ENCODE data around the gene XYLT1. TPM values are rescaled to one million over a fixed set of nuclear protein-coding genes. Genes with fewer than 3 reads are reported as not detected.

Gene XYLT1
- polyA plus RNA-seq, 1 donor (not counting 4 experiments of a cell fraction or from before 2014, with no cell fraction given): 4.4 TPM

DNA sequence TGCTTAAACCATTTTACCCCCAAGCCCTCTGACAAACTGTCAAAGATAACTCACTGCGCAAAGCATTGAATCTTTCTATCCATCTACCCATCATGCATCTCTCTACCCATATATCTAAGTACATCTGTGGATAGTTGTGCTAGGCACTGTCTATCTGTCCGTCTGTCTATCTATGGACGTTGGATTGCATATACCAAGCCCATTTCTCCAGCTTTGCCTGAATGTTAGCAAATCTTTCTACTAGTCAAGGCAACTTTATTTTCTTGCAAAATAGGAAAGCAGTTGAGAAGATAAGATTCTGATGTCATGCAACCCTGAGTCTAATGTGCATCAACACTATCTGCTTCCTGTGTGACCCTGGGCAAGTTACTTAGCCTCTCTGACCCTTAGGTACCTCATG, 117.2 kb downstream of the XYLT1 start:
- H3K4me1 ChIP-seq (ENCODE audit: control insufficient read depth, extremely low read depth, insufficient read depth, low read length): no peaks in the 10 kb centered on the region
- FAIRE-seq: no peak
- H3K36me3 ChIP-seq (ENCODE audit: control insufficient read depth in 2 of 2, extremely low read depth in 1 of 2, insufficient read depth in 2 of 2, low read length in 2 of 2): peaks cover 0 to 3% of the 10 kb centered on the region in 2 experiments
- no peak for DNase-seq (ENCODE audit: low read depth, low spot score)
- H3K9me1 ChIP-seq (ENCODE audit: control insufficient read depth, extremely low read depth, insufficient read depth, low read length): no peaks in the 10 kb centered on the region
- no peaks in the 10 kb centered on the region for H3K9me3 ChIP-seq (ENCODE audit: control insufficient read depth, low read depth, low read length)
- no peak overlapping the region for H3K27ac ChIP-seq (ENCODE audit: control insufficient read depth, insufficient read depth, low read length)
- H3K4me3 ChIP-seq (ENCODE audit: control insufficient read depth in 2 of 3, extremely low read depth in 1 of 3, insufficient read depth in 2 of 3, low read depth in 1 of 3, low read length in 3 of 3): no peak overlapping the region
- no peak overlapping the region for H3K4me2 ChIP-seq (ENCODE audit: control insufficient read depth, extremely low read depth, insufficient read depth, low read depth, low read length)
- no peak for TF ChIP-seq EZH2 (IDR thresholded peaks at IDR 0.05; ENCODE audit: low read length)
- TF ChIP-seq, protein P1, sequence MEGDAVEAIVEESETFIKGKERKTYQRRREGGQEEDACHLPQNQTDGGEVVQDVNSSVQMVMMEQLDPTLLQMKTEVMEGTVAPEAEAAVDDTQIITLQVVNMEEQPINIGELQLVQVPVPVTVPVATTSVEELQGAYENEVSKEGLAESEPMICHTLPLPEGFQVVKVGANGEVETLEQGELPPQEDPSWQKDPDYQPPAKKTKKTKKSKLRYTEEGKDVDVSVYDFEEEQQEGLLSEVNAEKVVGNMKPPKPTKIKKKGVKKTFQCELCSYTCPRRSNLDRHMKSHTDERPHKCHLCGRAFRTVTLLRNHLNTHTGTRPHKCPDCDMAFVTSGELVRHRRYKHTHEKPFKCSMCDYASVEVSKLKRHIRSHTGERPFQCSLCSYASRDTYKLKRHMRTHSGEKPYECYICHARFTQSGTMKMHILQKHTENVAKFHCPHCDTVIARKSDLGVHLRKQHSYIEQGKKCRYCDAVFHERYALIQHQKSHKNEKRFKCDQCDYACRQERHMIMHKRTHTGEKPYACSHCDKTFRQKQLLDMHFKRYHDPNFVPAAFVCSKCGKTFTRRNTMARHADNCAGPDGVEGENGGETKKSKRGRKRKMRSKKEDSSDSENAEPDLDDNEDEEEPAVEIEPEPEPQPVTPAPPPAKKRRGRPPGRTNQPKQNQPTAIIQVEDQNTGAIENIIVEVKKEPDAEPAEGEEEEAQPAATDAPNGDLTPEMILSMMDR (optimal IDR thresholded peaks at IDR 0.05 in 1 of 3, IDR thresholded peaks at IDR 0.05 in 1 of 3, conservative IDR thresholded peaks at IDR 0.05 in 1 of 3; ENCODE audit: extremely low read depth in 1 of 3, insufficient read depth in 2 of 3, low read length in 3 of 3): no peak
- H3K9ac ChIP-seq (ENCODE audit: control insufficient read depth, extremely low read depth, insufficient read depth, low read length): no peak overlapping the region
- H3K27me3 ChIP-seq (ENCODE audit: control insufficient read depth, extremely low read depth, insufficient read depth, low read length): no peaks in the 10 kb centered on the region
- H2AFZ ChIP-seq (ENCODE audit: control insufficient read depth, low read length): no peak overlapping the region
- H4K20me1 ChIP-seq (ENCODE audit: control insufficient read depth, extremely low read depth, insufficient read depth, low read length): no peaks in the 10 kb centered on the region
- no peaks in the 10 kb centered on the region for H3K79me2 ChIP-seq (ENCODE audit: control insufficient read depth, insufficient read depth, low read length)
- dilution Hi-C loops (cut with MboI; ENCODE audit: extremely low pct_ligation_motif_present, low sequenced_read_pairs): no loop called here

GRCh38 chr16:17351441-17352035, 119.2 kb downstream of the XYLT1 start:
- Histone ChIP-seq H3K27ac (ENCODE audit: control insufficient read depth, insufficient read depth, low read length) (no peak overlapping the region), H3K79me2 (ENCODE audit: control insufficient read depth, insufficient read depth, low read length) (no peaks in the 10 kb centered on the region), H3K4me3 (ENCODE audit: control insufficient read depth in 2 of 3, extremely low read depth in 1 of 3, insufficient read depth in 2 of 3, low read depth in 1 of 3, low read length in 3 of 3) (no peak overlapping the region), H4K20me1 (ENCODE audit: control insufficient read depth, extremely low read depth, insufficient read depth, low read length) (no peaks in the 10 kb centered on the region), H3K9me3 (ENCODE audit: control insufficient read depth, low read depth, low read length) (no peaks in the 10 kb centered on the region), H3K36me3 (ENCODE audit: control insufficient read depth in 2 of 2, extremely low read depth in 1 of 2, insufficient read depth in 2 of 2, low read length in 2 of 2) (no peaks in the 10 kb centered on the region), H3K4me1 (ENCODE audit: control insufficient read depth, extremely low read depth, insufficient read depth, low read length) (no peaks in the 10 kb centered on the region), H3K4me2 (ENCODE audit: control insufficient read depth, extremely low read depth, insufficient read depth, low read depth, low read length) (no peak overlapping the region), H3K9me1 (ENCODE audit: control insufficient read depth, extremely low read depth, insufficient read depth, low read length) (no peaks in the 10 kb centered on the region), H3K27me3 (ENCODE audit: control insufficient read depth, extremely low read depth, insufficient read depth, low read length) (no peaks in the 10 kb centered on the region), H2AFZ (ENCODE audit: control insufficient read depth, low read length) (no peak overlapping the region), H3K9ac (ENCODE audit: control insufficient read depth, extremely low read depth, insufficient read depth, low read length) (no peak overlapping the region)
- TF ChIP-seq, protein P1 (optimal IDR thresholded peaks at IDR 0.05 in 1 of 3, IDR thresholded peaks at IDR 0.05 in 1 of 3, conservative IDR thresholded peaks at IDR 0.05 in 1 of 3; ENCODE audit: extremely low read depth in 1 of 3, insufficient read depth in 2 of 3, low read length in 3 of 3): no peak
- TF ChIP-seq EZH2 (IDR thresholded peaks at IDR 0.05; ENCODE audit: low read length): no peak
- FAIRE-seq: no peak
- no peak for DNase-seq (ENCODE audit: low read depth, low spot score)
- dilution Hi-C loops (cut with MboI; ENCODE audit: extremely low pct_ligation_motif_present, low sequenced_read_pairs): no loop called here
